PC-3 (cell line): ENCODE results near the gene SEC61A2. TPM values are rescaled to one million over a fixed set of nuclear protein-coding genes. Genes with fewer than 3 reads are reported as not detected.

Source experiments
- ATAC-seq: fragments of 200-7000 bp; cut with Tn5 transposase; 2 replicates; pipeline ENCODE4 v1.9.1; 2020; ENCODE audit warnings: mild to moderate bottlenecking, moderate library complexity
- BruUV-seq: library from RNA; stranded (reverse); fragments of 400-500 nt; replicated peaks from 2 replicates; lab custom pipeline; 2021; lab: Mats Ljungman, UMichigan
- CTCF ChIA-PET: fragments of 300-600 bp; sonication (Branson Sonifier 250); formaldehyde crosslinking; loops from one replicate; lab custom pipeline; 2022; ENCODE audit warnings: antibody characterized with exemption; lab: Charles Lee
- POLR2A ChIA-PET: fragments of 300-600 bp; sonication (Branson Sonifier 250); formaldehyde crosslinking; loops from one replicate; lab custom pipeline; 2022; ENCODE audit warnings: antibody characterized with exemption; ENCODE audit not compliant: unreplicated experiment; lab: Charles Lee
- DNase-seq: peaks from one replicate; pipeline ENCODE4 v3.0.0-alpha.2; 2015
- H2AFZ ChIP-seq: fragments of 300-600 bp; sonication (generic); 2 replicates; pipeline ENCODE4 v1.6.0; 2016; ENCODE audit warnings: antibody characterized with exemption, low read length
- H3F3A ChIP-seq: fragments of 300-600 bp; sonication (generic); one replicate; pipeline ENCODE4 v1.6.0; 2017; ENCODE audit warnings: antibody characterized with exemption, low read length, control low read depth, mild to moderate bottlenecking; ENCODE audit not compliant: unreplicated experiment
- H3K27ac ChIP-seq: fragments of 300-600 bp; sonication (generic); 2 replicates; pipeline ENCODE4 v1.5.1; 2016; ENCODE audit warnings: mild to moderate bottlenecking, low read length
- H3K27me3 ChIP-seq: fragments of 300-600 bp; sonication (generic); 2 replicates; pipeline ENCODE4 v1.6.1; 2016; ENCODE audit warnings: low read length, mixed read lengths
- H3K36me3 ChIP-seq: fragments of 300-600 bp; sonication (generic); 2 replicates; pipeline ENCODE4 v1.6.1; 2016; ENCODE audit warnings: low read depth, mixed run types, low read length, mixed read lengths
- H3K4me1 ChIP-seq: fragments of 300-600 bp; sonication (generic); 2 replicates; pipeline ENCODE4 v1.5.1; 2016; ENCODE audit warnings: low read length; ENCODE audit not compliant: insufficient read depth
- H3K4me2 ChIP-seq: fragments of 300-600 bp; sonication (generic); 2 replicates; pipeline ENCODE4 v1.6.0; 2016; ENCODE audit warnings: low read length
- H3K4me3 ChIP-seq: fragments of 300-600 bp; sonication (generic); 2 replicates; pipeline ENCODE4 v1.5.1; 2016; ENCODE audit warnings: mild to moderate bottlenecking, low read length, mixed read lengths
- H3K79me2 ChIP-seq: fragments of 300-600 bp; sonication (generic); 2 replicates; pipeline ENCODE4 v1.6.1; 2017; ENCODE audit warnings: low read length, mixed read lengths
- H3K9ac ChIP-seq: fragments of 300-600 bp; sonication (generic); 2 replicates; pipeline ENCODE4 v1.6.0; 2016; ENCODE audit warnings: mild to moderate bottlenecking, low read length
- H3K9me2 ChIP-seq: fragments of 300-600 bp; sonication (generic); replicated peaks from 2 replicates; pipeline ENCODE4 v1.6.1; 2016; ENCODE audit warnings: mixed run types, low read length, mixed read lengths
- H3K9me3 ChIP-seq: fragments of 300-600 bp; sonication (generic); 2 replicates; pipeline ENCODE4 v1.6.1; 2016; ENCODE audit warnings: low read length, mixed read lengths
- H4K20me1 ChIP-seq: fragments of 300-600 bp; sonication (generic); 2 replicates; pipeline ENCODE4 v1.6.1; 2016; ENCODE audit warnings: low read length, mixed read lengths
- CTCF ChIP-seq: fragments of 300-600 bp; sonication (generic); conservative IDR thresholded peaks from 2 replicates; pipeline ENCODE4 v1.5.1; 2017; ENCODE audit warnings: antibody characterized with exemption, low read depth, mild to moderate bottlenecking, low read length
- EZH2 ChIP-seq: fragments of 300-600 bp; sonication (generic); IDR thresholded peaks from one replicate; pipeline ENCODE4 v1.6.1; 2017; ENCODE audit warnings: antibody characterized with exemption, mild to moderate bottlenecking, low read length; ENCODE audit not compliant: unreplicated experiment
- EZH2phosphoT487 ChIP-seq: fragments of 300-600 bp; sonication (generic); IDR thresholded peaks from 2 replicates; pipeline ENCODE4 v1.6.1; 2018; ENCODE audit warnings: mild to moderate bottlenecking, antibody characterized with exemption, low read length, borderline replicate concordance
- intact Hi-C: fragments of 100-400 bp; cut with micrococcal nuclease; formaldehyde crosslinking; loops from 2 replicates; pipeline ENCODE4 v1.9.0; 2023
- total RNA-seq: library from RNA; depleted of rRNA; stranded (reverse); fragments of >200 nt; gene quantifications from 2 replicates; pipeline ENCODE4 v1.2.3, GENCODE V29; 2014

SEC61A2 gene
- total RNA-seq, 1 experiment from 2014 or later = 5.5 TPM

GRCh38 chr10:12200850-12201249 is 71.4 kb downstream of the SEC61A2 start:
- TF ChIP-seq CTCF = no peak
- TF ChIP-seq EZH2phosphoT487 = no peak
- TF ChIP-seq EZH2 = no peak
- no TSS peak for BruUV-seq
- Histone ChIP-seq H3K27me3 (no peaks in the 10 kb centered on the region), H2AFZ (no peak overlapping the region), H3K36me3 (peaks cover 7% of the 10 kb centered on the region; the same call in 1 of the 2 replicates), H3K4me3 (no peak overlapping the region), H3K4me1 (no peaks in the 10 kb centered on the region; the same call in 1 of the 2 replicates), H3K4me2 (no peak overlapping the region), H3K9ac (no peak overlapping the region), H3K27ac (no peak overlapping the region), H3K9me2 (no peaks in the 10 kb centered on the region), H3K9me3 (no peaks in the 10 kb centered on the region), H4K20me1 (peaks cover 4% of the 10 kb centered on the region; the same call in 1 of the 2 replicates), H3F3A (no peaks in the 10 kb centered on the region), H3K79me2 (peaks cover 60% of the 10 kb centered on the region)
- DNase-seq (no peak), ATAC-seq (no peak)
- ChIA-PET POLR2A (no interaction called here), CTCF (no interaction called here)
- intact Hi-C loops = no loop called here

GRCh38 chr10:12201543-12201942 is 72.1 kb downstream of the SEC61A2 start:
- no TSS peak for BruUV-seq
- CTCF ChIA-PET = no interaction called here
- no peak overlapping the region for H3K4me3 ChIP-seq

More at GRCh38 chr10:12201543-12201942, 72.1 kb downstream of the SEC61A2 start:
- no peak for TF ChIP-seq EZH2
- no peak for TF ChIP-seq EZH2phosphoT487
- no peak for TF ChIP-seq CTCF
- H2AFZ ChIP-seq = no peak overlapping the region
- peaks cover 55% of the 10 kb centered on the region for H3K79me2 ChIP-seq
- no peak overlapping the region for H3K9ac ChIP-seq
- peaks cover 7% of the 10 kb centered on the region; the same call in 1 of the 2 replicates for H3K36me3 ChIP-seq
- no peaks in the 10 kb centered on the region for H3K9me3 ChIP-seq
- no peaks in the 10 kb centered on the region for H3K27me3 ChIP-seq
- no peak overlapping the region for H3K4me2 ChIP-seq
- POLR2A ChIA-PET = no interaction called here
- ATAC-seq = no peak
- no peak overlapping the region for H3K27ac ChIP-seq
- no peaks in the 10 kb centered on the region; the same call in 1 of the 2 replicates for H3K4me1 ChIP-seq
- DNase-seq = no peak
- H3K9me2 ChIP-seq = no peaks in the 10 kb centered on the region
- no peaks in the 10 kb centered on the region for H3F3A ChIP-seq
- intact Hi-C loops = no loop called here
- H4K20me1 ChIP-seq = peaks cover 4% of the 10 kb centered on the region; the same call in 1 of the 2 replicates
